GM18951 (cell line): Measurements from ENCODE around the gene STX16.

Experiments used
- POLR2A ChIP-seq: IDR thresholded peaks from 4 replicates; pipeline ENCODE4 v1.6.1; 2011; ENCODE audit warnings: mild to moderate bottlenecking; ENCODE audit not compliant: insufficient read length, insufficient read depth; ENCODE audit errors: extremely low read depth
- in situ Hi-C: fragments of 300-500 bp; cut with MboI; formaldehyde crosslinking; loops from one replicate; pipeline ENCODE4 v1.12.0; 2022; ENCODE audit warnings: low sequenced_read_pairs, mixed read lengths, inconsistent platforms; ENCODE audit not compliant: unreplicated experiment

Gene STX16

DNA sequence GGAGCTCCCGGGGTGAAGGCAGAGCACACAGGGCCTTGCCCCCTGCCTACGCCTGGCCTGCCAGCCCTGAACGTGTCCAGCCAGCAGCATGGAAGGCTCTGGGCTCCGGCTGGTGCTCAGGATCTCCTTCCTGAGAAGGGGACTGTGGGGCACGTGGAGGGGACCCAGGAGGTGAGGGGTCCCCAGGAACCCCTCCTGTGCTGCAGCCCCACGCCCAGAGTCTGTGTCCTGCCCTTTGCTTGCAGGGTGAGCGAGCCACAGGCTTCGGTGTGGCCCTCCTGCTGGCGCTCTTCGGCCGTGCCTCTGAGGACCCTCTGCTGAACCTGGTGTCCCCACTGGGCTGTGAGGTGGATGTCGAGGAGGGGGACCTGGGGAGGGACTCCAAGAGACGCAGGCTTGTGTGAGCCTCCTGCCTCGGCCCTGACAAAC, 63.9 kb downstream of the STX16 start:
- no peak for TF ChIP-seq POLR2A
- in situ Hi-C loops = no loop called here

DNA sequence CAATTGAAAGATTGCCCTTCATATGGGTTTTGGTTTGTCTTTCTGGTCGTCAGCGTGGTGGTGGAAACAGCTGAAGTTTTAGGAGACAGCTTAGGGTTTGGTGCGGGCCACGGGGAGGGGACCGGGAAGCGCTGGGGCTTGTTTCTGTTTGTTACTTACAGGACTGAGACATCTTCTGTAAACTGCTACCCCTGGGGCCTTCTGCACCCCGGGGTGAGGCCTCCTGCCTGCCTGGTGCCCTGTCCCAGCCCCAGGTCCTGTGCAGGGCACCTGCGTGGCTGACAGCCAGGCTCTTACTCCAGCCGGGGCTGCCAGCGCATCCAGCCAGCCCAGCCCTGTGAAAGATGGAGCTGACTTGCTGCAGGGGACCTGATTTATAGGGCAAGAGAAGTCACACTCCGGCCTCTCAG, 64.3 kb downstream of the STX16 start:
- in situ Hi-C loops = no loop called here

DNA sequence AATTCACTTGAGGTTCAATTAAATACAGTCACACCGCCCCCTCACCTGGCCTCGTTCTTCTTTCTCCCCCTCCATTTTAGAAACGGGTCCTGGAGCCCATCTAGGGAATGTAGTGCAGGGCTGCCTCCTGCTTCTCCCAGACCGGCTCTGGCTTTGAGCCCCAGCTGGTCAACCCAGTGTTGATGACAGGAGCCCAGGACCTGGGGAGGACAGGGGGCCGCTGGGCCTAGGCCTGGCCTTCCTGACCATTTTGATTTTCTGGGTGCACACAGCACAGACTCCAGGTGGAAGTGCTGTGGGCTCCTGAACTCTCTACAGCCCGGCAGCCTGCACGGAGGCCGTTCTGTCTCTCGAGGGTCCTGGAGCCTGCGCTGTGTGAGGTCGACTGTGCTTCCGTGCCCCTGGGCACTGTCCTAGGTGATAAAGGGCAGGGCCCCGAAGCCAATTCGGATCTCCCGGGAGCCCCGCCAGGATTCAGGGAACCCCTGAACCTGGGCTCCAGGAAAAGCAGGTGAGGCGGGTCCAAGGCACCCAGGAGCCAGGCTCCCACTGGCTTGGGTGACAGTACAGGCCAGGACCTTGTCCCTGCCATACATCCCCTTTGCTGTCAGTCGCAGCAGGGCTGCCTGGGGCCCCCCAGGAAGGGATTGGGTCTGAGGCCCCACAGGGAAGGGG, 64.9 kb downstream of the STX16 start:
- in situ Hi-C loops = no loop called here

More for the DNA sequence above, 64.3 kb downstream of the STX16 start:
- no peak for TF ChIP-seq POLR2A

DNA sequence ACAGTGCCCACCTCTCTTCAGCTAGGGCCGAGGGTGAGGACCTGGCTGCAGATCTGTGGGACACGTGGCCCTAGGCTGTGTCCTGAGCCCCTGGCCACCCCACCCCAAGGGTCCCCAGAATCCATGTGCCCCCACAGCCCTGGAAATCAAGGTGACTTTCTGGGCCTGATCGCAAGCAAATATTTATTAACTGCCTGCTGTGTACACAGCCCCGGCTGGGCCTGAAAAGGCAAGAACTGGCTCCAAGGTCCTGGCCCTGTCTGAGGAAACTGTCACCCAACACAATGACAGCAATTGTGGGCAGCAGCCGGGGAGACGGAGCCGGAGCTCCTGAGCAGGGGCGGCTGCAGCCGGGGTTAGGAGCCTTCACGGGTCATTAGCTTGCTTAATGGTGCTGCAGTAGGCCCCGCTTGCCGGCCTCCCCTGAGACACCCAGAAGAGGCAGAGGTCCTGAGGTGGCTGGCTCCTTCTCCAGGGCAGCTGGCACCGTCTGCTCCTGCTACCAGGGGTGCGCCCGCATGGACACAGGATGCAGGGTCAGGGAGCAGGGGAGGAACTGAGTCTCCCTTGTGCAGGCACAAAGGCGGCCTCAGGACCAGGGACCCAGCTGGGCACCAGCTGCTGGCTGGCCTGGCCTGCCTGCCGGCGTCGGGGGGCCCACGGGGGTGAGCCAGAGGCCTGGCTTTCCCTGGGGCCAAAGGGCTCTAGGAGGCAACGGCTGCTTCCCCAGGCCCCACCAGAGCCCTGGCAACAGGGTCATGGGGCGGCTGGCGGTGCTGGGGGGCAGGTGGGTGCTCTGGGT, 65.6 kb downstream of the STX16 start:
- in situ Hi-C loops = no loop called here

More for the DNA sequence above, 64.9 kb downstream of the STX16 start:
- TF ChIP-seq POLR2A = no peak

DNA sequence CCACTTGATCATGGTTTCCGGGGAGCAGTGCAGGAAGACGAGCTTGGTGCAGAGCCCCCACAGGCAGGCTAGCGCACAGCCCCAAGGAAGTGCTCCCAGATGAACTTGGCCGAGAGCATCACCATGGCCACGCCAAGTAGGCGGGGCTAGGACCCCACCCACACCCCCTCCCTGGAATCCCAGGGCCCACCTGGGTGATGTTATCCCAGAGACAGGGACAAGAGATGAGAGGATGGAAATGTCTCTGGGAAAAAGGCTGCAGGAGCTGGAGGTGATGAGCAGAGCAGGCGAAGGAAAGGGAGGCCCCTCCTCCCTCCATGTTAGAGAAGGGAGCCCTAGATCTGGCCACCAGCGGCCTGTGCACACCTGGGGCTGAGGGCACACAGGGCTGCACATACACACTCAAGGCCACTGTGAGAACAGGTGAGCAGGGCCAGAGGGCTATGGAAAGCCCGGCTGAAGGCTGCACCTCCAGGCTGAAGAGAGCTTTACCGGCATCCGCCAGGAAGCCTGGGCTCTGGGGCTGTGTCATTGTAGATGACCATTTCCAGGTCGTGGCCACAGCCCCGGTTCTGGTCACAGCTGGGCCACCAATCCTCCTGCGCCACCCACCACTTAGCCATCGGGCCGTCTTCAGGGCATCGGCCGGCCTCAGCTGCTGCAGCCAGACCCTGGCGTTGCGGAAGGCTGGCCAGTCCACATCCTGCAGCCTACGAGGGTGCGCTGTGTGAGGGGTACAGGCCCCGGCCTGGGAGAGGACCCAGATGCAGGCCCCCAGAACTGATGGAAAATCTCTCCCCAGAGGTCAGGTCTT, 66.4 kb downstream of the STX16 start:
- in situ Hi-C loops = no loop called here
- no peak for TF ChIP-seq POLR2A

More for the DNA sequence above, 65.6 kb downstream of the STX16 start:
- no peak for TF ChIP-seq POLR2A

DNA sequence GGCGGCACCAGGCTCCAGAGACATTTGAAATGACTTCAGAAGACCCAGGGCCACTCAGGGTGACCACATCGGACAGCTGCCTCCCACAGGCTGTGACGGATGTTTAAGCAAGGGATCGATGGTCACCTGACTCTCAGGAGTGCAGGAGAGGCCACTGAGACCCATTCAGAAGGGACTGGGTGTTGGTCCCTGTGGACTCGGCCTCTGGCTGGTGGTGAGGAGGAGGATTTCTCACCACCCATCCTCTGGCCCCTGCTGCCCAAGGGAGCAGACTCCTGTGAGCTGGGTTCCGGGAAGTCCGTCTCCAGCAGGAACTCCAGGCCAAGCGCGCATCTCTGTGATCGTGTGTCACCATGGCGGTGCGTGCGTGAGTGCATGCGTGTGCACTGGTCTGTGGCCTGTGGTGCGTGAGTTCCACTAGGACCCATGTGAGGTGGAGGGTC, 67.1 kb downstream of the STX16 start:
- in situ Hi-C loops = no loop called here
- TF ChIP-seq POLR2A = no peak

DNA sequence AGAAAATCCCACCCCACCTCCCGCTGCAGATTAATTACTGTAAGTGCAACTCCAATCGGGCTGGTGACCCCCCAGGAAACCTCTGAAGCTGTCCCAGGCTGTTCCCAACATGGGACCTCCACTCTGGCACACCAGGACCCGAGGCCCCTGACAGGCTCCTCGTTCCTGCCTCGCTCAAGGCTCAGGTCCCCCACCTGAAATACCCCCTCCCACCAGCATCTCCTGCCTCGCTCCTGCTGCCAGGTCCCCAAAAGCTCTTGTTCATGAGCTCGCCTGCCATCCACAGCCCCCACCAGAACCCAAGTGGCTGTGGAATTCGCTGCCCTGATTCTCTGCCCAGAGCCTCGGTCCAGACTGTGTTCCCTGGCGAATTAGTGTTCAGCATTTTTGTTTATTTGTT, 67.6 kb downstream of the STX16 start:
- no peak for TF ChIP-seq POLR2A
- in situ Hi-C loops = no loop called here

DNA sequence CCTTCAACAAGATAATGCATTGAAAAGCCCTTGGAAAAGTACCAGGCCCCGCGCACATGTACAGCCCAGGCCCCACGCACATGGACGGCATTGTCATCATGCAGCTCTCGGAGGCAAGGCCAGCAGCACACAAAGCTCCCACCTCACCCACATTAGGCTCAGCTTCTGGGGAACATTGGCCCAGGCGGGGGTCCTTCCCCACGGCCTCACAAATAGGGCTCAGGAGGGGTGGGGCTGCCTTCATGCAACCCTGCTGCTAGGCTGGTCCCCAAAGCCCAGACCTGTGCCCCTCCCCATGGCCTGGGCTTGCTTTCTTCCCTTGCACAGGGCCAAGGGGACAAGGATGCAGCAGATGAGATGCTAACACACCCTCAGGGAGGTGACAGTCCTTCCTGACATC, 68.2 kb downstream of the STX16 start:
- no peak for TF ChIP-seq POLR2A
- in situ Hi-C loops = no loop called here

DNA sequence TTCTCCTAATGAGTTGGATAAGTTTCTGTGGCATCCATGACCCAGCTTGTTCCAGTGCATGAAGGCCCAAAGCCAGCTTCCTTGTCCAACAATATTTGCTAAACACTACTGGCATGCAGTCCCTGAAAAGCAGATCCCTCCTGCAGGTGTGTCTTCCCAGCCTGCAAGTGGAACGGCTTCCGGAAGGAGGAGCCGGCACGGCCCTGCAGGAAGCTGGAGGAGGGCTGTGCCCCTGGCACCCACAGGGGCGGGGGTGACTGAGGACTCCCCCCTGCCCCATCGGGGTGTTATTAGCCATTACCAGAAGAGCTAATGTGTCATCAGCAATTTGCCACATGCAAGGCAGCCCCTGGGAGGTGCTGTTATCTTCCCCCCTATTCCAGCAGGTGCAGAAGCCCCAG, 68.9 kb downstream of the STX16 start:
- TF ChIP-seq POLR2A = no peak
- in situ Hi-C loops = no loop called here

DNA sequence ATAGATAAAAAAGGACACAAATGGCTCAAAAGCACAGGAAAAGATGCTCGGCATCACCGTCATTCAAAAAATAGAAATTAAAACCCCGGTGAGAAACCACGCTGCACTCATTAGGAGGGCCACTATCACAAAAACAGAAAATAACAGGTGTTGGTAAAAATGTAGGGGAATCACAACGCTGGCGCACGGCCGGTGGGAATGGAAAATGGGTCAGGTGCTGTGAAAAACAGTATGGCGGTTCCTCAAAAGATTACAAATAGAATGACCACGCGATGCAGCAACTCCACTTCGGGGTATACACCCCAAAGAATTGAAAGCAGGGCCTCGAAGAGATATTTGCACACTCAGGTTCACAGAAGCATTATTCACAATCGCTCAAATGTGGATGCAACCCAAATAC, 69.8 kb downstream of the STX16 start:
- TF ChIP-seq POLR2A = no peak
- in situ Hi-C loops = no loop called here

DNA sequence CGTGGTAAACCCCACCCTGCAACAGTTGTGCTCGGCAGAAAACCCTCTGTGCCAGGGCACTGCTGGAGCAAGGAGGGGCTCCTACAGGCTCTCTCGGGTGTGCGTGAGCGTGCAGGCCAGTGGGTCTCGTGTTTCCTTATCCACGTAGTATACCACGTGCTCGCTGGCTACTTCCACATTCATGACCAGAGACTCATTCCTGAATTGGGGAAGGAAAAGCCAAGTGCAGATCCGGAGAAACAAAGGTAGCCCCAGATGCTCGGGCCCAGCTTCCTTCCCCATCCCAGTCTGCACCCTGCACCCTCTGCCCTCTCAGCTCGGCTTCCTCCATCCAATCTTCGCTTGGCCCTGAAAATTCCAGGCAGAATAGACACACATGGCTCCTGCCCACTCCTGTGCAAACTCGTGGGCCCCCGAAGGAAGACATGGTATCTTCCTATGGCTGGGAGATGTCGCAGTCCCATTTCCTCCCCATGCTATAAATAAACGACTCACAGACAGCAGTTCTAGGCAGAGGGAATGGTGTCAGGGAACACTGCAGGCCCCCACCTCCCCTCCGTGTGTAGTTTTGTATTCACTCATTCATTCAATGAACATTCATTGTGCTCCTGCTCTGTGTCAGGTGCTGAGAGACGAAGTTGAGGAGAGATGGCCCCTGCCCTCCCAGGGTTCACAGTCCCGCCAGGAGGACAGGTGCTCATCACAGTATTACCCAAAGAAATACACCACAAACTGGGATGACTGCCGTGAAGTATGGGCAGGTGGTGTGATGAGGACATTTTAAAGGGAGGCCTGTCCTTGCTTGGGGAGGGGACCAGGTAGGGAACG, 71.1 kb downstream of the STX16 start:
- no peak for TF ChIP-seq POLR2A
- in situ Hi-C loops = no loop called here

DNA sequence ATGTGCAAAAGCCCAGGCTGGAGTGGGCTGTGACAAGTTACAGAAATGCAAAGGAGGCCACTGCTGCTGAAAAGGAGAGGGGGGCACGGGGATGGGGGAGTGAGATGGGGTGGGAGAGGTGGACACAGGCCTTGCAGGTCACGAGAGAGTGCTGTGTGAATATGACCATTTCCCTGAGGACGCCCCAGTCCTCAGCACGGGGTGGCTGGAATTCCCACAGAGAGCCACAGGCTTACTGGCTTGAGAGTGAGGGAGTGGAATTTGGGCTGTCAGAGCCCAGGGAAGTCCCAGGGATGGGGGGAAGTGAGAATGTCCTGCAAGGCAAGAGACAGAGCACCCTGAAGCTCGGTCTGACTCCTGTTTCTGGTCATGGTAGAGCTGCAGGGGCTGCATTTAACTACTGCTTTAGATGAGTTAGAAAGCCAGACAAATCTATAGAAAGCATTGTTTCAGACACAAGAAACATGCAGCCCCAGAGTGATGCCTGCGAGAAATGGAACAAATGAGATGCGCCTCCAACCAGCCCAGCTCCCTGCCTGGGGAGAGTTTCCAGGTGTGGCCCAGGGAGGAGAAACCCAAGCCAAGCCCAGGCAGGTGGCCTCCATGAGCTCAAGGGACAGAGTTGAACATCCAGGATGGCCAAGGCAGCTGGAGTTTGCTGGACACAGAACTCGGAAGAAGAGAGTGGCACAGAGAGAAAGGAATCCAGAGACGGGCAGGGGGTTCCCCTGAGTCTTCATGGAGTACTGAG, 72.0 kb downstream of the STX16 start:
- TF ChIP-seq POLR2A = no peak
- in situ Hi-C loops = no loop called here
